GM12872 (cell line): ENCODE results near the gene CFAP45.

Experiments
- TF ChIP-seq, protein P1 (sequence below): IDR thresholded peaks from 3 replicates; pipeline ENCODE4 v1.5.1; 2011; ENCODE audit warnings: low read depth, mild to moderate bottlenecking, low read length, moderate library complexity; ENCODE audit not compliant: insufficient read depth

CFAP45 gene

GRCh38 chr1:159848326-159848725 is 51.6 kb downstream of the CFAP45 start:
- TF ChIP-seq, protein P1, sequence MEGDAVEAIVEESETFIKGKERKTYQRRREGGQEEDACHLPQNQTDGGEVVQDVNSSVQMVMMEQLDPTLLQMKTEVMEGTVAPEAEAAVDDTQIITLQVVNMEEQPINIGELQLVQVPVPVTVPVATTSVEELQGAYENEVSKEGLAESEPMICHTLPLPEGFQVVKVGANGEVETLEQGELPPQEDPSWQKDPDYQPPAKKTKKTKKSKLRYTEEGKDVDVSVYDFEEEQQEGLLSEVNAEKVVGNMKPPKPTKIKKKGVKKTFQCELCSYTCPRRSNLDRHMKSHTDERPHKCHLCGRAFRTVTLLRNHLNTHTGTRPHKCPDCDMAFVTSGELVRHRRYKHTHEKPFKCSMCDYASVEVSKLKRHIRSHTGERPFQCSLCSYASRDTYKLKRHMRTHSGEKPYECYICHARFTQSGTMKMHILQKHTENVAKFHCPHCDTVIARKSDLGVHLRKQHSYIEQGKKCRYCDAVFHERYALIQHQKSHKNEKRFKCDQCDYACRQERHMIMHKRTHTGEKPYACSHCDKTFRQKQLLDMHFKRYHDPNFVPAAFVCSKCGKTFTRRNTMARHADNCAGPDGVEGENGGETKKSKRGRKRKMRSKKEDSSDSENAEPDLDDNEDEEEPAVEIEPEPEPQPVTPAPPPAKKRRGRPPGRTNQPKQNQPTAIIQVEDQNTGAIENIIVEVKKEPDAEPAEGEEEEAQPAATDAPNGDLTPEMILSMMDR, result no peak

GRCh38 chr1:159847231-159847630 is 52.7 kb downstream of the CFAP45 start:
- TF ChIP-seq, protein P1, result no peak

DNA sequence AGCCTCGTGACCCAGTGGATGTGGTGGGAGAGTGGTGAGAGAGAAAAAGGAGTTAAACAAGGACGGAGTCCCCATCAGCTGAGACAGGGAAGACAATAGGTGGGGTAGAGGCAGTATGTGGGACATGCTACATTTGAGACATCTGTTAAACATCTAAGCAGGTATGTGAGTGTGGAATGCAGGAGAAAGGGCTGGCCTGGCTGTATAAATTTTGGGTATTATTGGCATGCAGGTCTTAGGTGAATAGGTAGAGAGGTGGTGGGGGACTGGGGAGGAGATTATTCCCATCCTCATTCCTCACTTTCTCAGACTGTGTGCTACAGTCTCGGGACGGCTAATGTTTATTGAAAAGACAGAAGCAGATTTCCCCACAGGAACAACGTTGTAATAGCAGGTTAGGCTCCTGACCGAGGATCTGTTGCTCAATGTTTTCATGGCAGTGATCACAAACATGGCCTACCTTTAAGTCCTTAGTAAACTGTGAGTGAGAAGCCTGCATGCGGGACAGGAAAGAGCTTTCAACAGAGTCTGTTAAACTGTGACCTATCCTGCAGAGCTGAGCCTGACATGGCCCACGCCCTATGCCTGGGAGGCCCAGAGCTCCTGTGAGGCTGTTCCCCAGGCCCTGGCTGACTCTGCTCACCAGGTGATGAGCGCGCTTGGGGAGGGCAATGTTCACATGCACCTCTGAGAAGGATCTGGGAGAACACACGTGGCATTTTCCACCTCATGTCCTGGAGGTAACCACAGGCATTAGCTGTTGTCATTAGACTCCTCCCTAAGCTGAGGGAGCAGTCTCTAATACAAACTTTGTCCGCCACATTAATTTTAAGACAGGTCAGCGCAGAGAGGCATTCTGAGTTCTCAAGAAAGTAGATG is 54.0 kb downstream of the CFAP45 start:
- TF ChIP-seq, protein P1, result no peak

GRCh38 chr1:159843459-159843858 is 56.5 kb downstream of the CFAP45 start:
- TF ChIP-seq, protein P1, result no peak

DNA sequence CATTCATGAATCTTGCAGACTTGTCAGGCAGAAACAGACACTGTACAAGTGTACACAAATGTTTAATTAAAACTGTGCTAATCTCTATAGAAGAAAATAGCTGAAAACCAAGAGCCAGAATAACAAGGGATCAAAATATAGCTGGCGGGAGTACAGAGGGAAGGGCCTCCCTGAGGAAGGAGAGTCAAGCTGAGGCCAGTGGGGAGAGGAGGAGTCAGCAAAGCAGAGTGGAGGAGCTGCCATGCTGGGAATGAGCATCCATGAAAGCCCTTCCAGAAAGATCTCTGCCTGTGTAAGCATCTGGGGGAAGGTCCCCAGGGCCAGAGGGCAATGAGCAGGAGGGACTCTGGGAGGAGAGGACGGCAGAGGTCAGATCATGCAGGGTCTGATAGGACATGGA is 58.2 kb downstream of the CFAP45 start:
- TF ChIP-seq, protein P1, result no peak

GRCh38 chr1:159839116-159839849 is 60.7 kb downstream of the CFAP45 start:
- TF ChIP-seq, protein P1, result no peak

DNA sequence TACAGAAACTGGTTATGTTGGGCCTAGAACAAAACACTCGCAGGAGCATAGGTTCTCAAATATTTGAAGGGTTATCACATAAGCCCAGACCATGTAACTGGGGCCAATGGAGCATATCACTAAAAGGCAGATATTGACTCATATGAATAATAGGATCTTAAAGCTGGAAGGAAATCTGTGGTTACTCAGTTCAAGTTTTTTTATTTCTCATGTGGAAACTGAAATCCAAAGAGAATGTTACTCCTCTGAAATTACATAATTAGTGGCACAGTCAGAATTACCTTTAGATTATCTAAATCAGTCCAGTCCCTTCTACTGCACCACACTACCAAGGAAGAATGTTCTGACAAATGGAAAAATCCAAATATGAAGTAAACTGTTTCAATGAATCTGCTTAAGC is 61.2 kb downstream of the CFAP45 start:
- TF ChIP-seq, protein P1, result no peak
